Endodermal cell (in vitro differentiated cells): ENCODE data around the gene MEX3D. TPM values are rescaled to one million over a fixed set of nuclear protein-coding genes. Genes with fewer than 3 reads are reported as not detected.

ENCODE experiments used
- DNase-seq: peaks from one replicate; pipeline ENCODE4 v3.0.0-alpha.2; 2017
- H3K27ac ChIP-seq: 2 replicates; pipeline ENCODE4 v1.5.1; 2013; ENCODE audit warnings: mild to moderate bottlenecking, low read depth, low read length, moderate library complexity
- H3K27me3 ChIP-seq: 2 replicates; pipeline ENCODE4 v1.6.1; 2013; ENCODE audit warnings: mild to moderate bottlenecking, low read length, moderate library complexity; ENCODE audit not compliant: insufficient read depth, control insufficient read depth, poor library complexity, severe bottlenecking
- H3K36me3 ChIP-seq: 2 replicates; pipeline ENCODE4 v1.7.0; 2013; ENCODE audit warnings: mild to moderate bottlenecking, low read length, moderate library complexity; ENCODE audit not compliant: control insufficient read depth, insufficient read depth
- H3K4me1 ChIP-seq: one replicate; pipeline ENCODE4 v1.7.0; 2013; ENCODE audit warnings: low read length; ENCODE audit not compliant: control insufficient read depth, insufficient read depth
- H3K4me3 ChIP-seq: 2 replicates; pipeline ENCODE4 v1.5.1; 2013; ENCODE audit warnings: mild to moderate bottlenecking, low read length, moderate library complexity
- H3K9ac ChIP-seq: 2 replicates; pipeline ENCODE4 v1.6.1; 2013; ENCODE audit warnings: mild to moderate bottlenecking, low read length, moderate library complexity; ENCODE audit not compliant: poor library complexity, severe bottlenecking; ENCODE audit errors: extremely low read depth
- H3K9me3 ChIP-seq: 2 replicates; pipeline ENCODE4 v1.6.1; 2013; ENCODE audit warnings: mild to moderate bottlenecking, low read length, moderate library complexity; ENCODE audit not compliant: control insufficient read depth
- H3K27ac Mint-ChIP-seq: 2 replicates; pipeline ENCODE4 v1.8.0; 2020; ENCODE audit warnings: mixed read lengths
- H3K27me3 Mint-ChIP-seq: 2 replicates; pipeline ENCODE4 v1.8.0; 2021; ENCODE audit warnings: mild to moderate bottlenecking, mixed read lengths; ENCODE audit not compliant: insufficient read depth
- H3K36me3 Mint-ChIP-seq: 2 replicates; pipeline ENCODE4 v1.8.0; 2020; ENCODE audit warnings: low read depth, mixed read lengths
- H3K4me1 Mint-ChIP-seq: 2 replicates; pipeline ENCODE4 v1.8.0; 2020; ENCODE audit warnings: mixed read lengths
- H3K4me3 Mint-ChIP-seq: 2 replicates; pipeline ENCODE4 v1.8.0; 2020; ENCODE audit warnings: mild to moderate bottlenecking, moderate library complexity, mixed read lengths
- H3K9me3 Mint-ChIP-seq: 2 replicates; pipeline ENCODE4 v1.8.0; 2020; ENCODE audit warnings: mild to moderate bottlenecking, mixed read lengths
- WGBS, 2 experiments: methylation state at CpG; one replicate each; pipeline versions ENCODE4 v1.1.5 to v1.1.7; 2013; ENCODE audit warnings: missing lambda C conversion rate in 2 of 2, mixed read lengths in 1 of 2; ENCODE audit not compliant: insufficient coverage in 1 of 2, insufficient read length in 1 of 2; 5-methylcytosine and 5-hydroxymethylcytosine counted together
- total RNA-seq, 2 donors: library from RNA; stranded (reverse); fragmentation: NEBNext Ultra II Directional in 1 of 2; extraction: Animal tissue kit (Norgen Biotek cat#: 25700) in 1 of 2; gene quantifications; 2 replicates in 1 of 2; 3 replicates in 1 of 2; pipeline ENCODE4 v1.2.1, GENCODE V29; 2021
- TF ChIP-seq, protein P1 (sequence below): fragments of 200-600 bp; sonication (generic); conservative IDR thresholded peaks from 2 replicates; pipeline ENCODE4 v1.5.0; 2021; ENCODE audit warnings: antibody characterized with exemption, mild to moderate bottlenecking

Gene MEX3D
- total RNA-seq, 2 donors from 2014 or later = 94.1 to 103 TPM

DNA sequence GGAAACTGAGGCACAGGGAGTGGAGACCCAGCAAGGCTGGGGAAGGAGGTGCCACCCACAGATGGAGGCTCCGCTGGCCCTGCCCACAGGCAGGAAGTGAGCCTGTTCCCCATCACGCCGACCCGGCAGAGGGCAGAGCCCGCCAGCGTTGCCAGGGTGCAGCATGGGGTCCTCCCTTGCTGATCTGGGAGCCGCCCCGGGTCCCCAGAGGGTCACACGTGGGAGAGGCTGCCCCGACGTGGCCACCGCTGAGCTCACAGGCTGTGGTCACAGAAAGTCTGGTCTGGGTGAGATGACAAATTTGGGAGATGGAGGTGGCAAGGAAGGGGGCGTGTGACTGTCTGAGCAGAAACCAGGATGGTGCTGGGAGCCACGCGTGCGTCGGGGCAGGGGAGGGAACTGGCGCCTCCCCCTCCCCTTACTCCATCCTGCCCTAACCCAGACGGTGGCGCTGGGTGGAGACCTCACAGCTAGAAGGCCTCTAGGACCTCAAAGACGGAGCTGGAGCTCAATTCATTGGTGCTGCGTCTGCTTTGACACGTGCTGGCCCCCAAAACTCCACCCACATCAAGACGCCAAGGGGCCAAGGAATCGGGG, 7.7 kb downstream of the MEX3D start:
- Histone ChIP-seq H3K27ac (no peak overlapping the region), H3K4me3 (no peak overlapping the region), H3K9ac (no peak overlapping the region), H3K36me3 (peaks cover 62% of the 10 kb centered on the region), H3K4me1 (no peaks in the 10 kb centered on the region), H3K9me3 (no peaks in the 10 kb centered on the region), H3K27me3 (no peaks in the 10 kb centered on the region)
- no peak overlapping the region for H3K4me3 Mint-ChIP-seq
- H3K27me3 Mint-ChIP-seq = no peaks in the 10 kb centered on the region
- no peak for DNase-seq
- no peaks in the 10 kb centered on the region for H3K9me3 Mint-ChIP-seq
- WGBS, 2 experiments = 95 to 96% methylated on average over 18 to 25 of the region's 25 CpGs
- H3K36me3 Mint-ChIP-seq = peaks cover 44% of the 10 kb centered on the region
- H3K27ac Mint-ChIP-seq = no peak overlapping the region
- no peaks in the 10 kb centered on the region for H3K4me1 Mint-ChIP-seq
- TF ChIP-seq, protein P1, sequence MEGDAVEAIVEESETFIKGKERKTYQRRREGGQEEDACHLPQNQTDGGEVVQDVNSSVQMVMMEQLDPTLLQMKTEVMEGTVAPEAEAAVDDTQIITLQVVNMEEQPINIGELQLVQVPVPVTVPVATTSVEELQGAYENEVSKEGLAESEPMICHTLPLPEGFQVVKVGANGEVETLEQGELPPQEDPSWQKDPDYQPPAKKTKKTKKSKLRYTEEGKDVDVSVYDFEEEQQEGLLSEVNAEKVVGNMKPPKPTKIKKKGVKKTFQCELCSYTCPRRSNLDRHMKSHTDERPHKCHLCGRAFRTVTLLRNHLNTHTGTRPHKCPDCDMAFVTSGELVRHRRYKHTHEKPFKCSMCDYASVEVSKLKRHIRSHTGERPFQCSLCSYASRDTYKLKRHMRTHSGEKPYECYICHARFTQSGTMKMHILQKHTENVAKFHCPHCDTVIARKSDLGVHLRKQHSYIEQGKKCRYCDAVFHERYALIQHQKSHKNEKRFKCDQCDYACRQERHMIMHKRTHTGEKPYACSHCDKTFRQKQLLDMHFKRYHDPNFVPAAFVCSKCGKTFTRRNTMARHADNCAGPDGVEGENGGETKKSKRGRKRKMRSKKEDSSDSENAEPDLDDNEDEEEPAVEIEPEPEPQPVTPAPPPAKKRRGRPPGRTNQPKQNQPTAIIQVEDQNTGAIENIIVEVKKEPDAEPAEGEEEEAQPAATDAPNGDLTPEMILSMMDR = no peak

DNA sequence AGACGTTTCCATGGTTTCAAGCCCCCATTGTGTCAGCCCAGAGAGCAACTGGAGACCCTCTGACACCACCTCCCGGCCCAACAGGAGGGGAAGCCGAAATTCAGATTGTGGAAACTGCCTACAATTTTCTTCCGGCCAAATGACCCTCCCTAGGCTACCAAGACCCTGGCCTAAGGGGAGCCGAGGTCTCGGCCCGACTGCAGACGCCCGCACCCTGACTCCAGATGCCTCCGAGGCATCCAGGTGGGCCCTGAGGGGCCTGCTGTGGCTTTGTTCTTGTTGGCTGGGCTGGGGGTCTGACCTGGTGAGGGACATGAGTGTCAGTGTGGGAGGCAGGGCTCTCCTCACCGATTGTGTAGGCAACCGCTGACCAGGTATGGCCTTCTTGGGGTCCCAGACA, 9.6 kb downstream of the MEX3D start:
- H3K27me3 Mint-ChIP-seq = no peaks in the 10 kb centered on the region
- WGBS, 2 experiments = 72 to 95% methylated on average over 2 to 12 of the region's 12 CpGs
- no peak overlapping the region for H3K9ac ChIP-seq
- H3K4me1 Mint-ChIP-seq = no peaks in the 10 kb centered on the region
- H3K36me3 ChIP-seq = peaks cover 54% of the 10 kb centered on the region
- no peaks in the 10 kb centered on the region for H3K9me3 ChIP-seq
- H3K4me3 ChIP-seq = no peak overlapping the region
- no peak overlapping the region for H3K4me3 Mint-ChIP-seq
- H3K27ac ChIP-seq = no peak overlapping the region
- H3K36me3 Mint-ChIP-seq = peaks cover 38% of the 10 kb centered on the region
- no peaks in the 10 kb centered on the region for H3K27me3 ChIP-seq
- no peak for DNase-seq
- TF ChIP-seq, protein P1 = no peak
- H3K9me3 Mint-ChIP-seq = no peaks in the 10 kb centered on the region
- H3K4me1 ChIP-seq = no peaks in the 10 kb centered on the region
- no peak overlapping the region for H3K27ac Mint-ChIP-seq

DNA sequence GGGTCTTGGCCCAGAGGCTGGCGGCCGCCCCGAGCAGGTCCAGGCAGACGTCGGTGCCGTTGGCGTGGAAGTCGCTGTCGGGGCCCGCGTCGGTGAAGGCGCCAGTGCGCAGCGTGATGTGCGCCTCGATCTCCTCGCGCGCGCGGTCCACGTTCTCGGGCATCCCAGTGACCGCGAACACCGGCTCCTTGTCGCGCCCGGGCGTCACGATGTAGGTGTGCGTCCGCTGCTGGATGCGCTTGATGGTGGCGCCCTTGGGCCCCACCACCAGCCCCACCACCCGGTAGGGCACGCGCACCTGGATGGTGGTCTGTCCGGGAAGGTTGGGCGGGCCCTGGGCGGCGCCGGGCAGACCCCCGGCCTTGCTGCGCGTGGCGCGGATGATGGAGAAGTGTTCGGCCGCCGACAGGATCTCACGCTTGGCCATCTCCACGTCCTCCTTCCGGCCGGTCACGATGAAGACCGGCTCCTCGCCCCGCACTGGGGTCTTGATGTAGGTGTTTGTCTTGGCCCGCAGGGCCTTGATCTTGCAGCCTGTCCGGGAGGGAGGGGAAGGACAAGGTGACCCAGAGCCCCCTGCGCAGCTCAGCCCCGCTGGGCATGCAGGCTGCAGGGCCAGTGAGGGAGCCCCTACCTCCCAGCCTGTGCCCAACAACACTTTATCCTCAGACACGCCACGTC, 11.6 kb downstream of the MEX3D start:
- TF ChIP-seq, protein P1 = no peak
- Mint-ChIP-seq H3K9me3 (no peaks in the 10 kb centered on the region), H3K27ac (no peak overlapping the region), H3K4me3 (no peak overlapping the region), H3K4me1 (no peaks in the 10 kb centered on the region), H3K27me3 (no peaks in the 10 kb centered on the region), H3K36me3 (peaks cover 29% of the 10 kb centered on the region)
- Histone ChIP-seq H3K9me3 (no peaks in the 10 kb centered on the region), H3K36me3 (peaks cover 42% of the 10 kb centered on the region), H3K27me3 (no peaks in the 10 kb centered on the region), H3K4me3 (no peak overlapping the region), H3K4me1 (no peaks in the 10 kb centered on the region), H3K9ac (no peak overlapping the region), H3K27ac (no peak overlapping the region)
- WGBS, 2 experiments = 96 to 99% methylated on average over 48 to 66 of the region's 66 CpGs
- no peak for DNase-seq
